Measurements from ENCODE around the gene SMAD5.
A peak's percentile ranks its signal among the peaks of the same experiment; 100 is the strongest.

Gene SMAD5

DNA sequence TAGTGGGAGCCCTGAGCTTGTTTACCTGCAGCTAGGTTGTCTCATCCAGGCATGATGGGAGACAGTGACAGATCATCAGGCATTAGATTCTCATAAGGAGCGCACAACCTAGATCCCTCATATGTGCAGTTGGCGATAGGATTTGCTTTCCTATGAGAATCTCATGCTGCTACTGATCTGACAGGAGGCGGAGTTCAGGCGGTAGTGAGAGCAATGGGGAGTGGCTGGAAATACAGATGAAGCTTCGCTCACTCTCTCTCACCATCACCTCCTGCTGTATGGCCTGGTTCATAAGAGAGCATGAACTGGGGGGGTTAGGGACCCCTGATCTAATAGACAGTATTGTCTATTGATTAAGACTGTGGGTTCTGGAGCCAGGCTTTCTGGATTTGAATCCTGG, 24.9 kb downstream of the SMAD5 start:
- no peak for DNase-seq

DNA sequence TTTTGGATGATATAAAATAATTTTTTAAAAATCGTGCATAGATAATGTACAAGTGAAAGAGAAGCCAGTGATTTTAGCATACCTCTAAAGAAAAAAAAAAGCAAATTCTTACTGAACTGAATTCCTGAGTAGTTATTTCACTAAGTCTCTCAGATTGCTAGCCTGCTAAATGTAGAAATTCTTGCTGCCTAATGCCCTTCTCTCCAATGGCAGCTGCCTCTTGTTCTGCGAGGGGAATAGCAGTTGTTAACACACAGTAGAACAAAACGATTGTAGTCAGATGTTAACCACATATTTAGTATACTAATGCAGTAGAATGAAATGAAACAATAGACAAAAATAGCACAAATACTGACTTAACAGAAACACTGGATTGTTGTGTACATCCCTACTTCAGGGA, 26.8 kb downstream of the SMAD5 start:
- no peak for DNase-seq

DNA sequence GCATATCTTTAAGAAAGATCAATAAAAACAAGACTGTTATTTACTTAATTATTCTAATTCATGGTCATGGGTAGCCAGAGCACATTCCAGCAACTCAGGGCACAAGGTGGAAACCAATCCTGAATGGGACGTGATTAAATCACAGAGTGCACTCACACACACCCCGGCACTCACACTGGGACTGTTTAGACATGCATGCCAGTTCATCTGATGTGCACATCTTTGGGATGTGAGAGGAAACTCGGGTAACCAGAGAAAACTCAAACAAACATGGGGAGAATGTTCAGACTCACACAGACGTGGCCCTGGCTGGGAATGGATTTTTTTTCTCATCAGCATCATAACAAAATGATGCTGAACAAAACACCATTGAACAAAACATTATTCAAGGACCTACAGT, 29.4 kb downstream of the SMAD5 start:
- no peak for DNase-seq

DNA sequence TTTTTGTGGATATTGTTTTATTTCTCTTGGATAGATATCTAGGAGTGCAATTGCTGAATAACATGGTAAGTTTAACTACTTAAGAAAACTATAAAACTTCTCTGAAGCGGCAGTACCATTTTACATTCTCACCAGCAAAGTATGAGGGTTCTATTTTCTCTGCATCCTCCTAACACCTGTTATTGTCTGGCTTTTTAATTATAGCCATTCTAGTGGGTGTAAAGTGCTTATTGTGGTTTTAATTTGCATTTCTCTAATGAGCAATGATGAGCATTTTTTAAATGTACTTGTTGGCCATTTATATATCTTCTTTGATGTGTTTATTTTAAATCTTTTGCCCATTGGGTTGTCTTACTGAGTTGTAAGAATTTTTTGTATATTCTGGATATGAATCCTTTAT, 31.6 kb downstream of the SMAD5 start:
- DNase-seq = no peak

DNA sequence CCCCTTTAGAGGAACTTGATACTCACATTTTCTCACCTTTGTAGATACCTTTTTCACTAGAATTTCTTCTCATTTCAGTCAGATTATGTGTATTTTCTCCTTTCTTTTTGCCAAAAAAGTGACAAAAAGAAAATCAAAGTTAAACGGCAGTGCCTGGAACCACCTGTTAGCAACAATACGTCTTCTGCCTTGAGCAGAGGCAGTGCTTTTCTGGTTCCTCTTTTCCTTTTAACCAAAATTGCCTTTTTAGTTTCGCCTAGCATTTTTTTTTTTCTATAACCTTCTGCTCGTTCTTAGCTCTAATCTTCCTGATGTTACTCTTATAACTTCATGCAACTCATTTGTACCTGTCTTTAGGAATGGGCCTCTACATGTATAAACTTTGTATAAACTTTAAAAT, 34.3 kb downstream of the SMAD5 start:
- no peak for DNase-seq

DNA sequence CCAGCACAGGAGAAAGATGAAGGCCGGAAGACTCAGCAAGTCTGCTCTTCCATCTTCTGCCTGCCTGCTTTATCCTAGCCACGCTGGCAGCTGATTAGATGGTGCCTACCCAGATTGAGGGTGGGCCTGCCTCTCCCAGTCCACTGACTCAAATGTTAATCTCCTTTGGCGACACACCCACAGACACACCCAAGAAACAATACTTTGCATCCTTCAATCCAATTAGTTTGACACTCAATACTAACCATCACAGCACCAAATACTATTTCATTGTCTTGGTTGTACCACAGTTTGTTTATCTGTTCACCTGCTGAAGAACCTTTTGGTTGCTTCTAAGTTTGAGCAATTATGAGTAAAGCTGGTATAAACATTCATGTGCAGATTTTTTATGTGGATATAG, 36.6 kb downstream of the SMAD5 start:
- DNase-seq = no peak

DNA sequence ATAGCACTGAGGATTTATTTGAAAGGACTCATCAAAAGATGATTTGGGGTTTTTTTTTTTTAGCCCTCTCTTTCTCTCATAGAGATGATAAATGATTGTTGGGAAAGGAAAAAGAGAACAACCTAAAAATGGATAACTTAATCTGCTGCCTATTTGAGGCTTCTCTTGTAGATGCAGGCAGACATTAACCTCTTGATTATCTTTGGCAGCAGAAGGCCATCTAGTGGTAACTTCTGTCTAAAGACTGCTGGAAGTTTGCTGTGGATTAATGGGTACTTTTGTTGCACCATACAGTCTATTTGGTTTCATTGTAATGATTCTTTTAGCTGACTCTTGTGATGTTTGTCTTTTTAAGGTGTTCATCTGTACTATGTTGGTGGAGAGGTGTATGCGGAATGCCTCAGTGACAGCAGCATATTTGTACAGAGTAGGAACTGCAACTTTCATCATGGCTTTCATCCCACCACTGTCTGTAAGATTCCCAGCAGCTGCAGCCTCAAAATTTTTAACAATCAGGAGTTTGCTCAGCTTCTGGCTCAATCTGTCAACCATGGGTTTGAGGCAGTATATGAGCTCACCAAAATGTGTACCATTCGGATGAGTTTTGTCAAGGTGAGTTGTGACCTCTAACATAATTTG, 41.5 kb downstream of the SMAD5 start:
- peak; percentile 18 for DNase-seq

DNA sequence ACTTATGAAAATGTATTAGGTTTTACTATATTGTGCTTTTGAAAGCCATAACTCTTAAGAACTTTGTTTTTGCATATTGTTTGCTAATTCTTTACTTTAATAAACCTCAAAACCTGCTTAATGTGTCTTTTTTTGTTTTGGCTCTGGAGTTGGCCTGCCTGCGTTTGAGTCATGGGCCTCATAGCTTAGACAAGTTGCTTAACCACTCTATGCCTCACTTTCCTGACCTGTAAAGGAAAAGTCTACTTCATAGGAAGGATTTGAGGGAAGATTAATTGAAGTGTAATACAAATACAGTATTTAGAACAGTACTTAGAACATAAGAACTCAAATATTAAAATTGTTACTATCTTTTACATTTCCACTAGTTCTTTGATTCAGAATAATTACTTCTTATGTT, 50.0 kb downstream of the SMAD5 start:
- no peak for DNase-seq

DNA sequence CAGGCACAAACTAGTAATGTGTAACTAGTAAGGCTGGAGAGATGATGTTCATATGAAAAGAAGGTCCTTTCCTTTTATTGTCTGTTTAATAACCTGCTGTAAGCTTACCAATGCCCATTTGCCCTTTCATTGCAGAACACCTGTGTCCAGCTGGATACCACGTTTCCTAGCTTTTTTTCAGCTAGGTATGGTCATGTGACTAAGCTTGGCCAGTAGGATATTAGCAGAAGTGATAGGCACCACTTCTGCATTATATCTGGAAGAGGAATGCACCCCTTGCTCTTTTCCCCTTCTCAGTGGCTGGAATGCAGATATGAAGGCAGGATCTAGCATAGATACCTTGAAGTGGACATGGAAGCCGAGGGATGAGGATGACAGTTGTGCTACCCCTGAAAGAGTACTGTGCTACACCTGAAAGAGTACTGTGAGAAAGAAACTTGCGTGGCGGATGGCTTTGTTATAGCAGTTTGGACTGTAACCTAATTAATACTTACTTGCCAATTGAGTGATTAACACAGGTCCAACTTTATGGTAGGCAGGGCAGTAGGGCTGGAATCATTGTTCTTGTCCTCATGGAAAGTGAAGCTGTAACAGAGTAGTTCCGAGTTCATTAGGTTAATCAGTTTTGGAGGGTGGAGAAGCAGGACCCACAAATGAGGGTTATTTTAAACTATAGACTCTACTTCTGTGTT, 53.5 kb downstream of the SMAD5 start:
- no peak for DNase-seq

DNA sequence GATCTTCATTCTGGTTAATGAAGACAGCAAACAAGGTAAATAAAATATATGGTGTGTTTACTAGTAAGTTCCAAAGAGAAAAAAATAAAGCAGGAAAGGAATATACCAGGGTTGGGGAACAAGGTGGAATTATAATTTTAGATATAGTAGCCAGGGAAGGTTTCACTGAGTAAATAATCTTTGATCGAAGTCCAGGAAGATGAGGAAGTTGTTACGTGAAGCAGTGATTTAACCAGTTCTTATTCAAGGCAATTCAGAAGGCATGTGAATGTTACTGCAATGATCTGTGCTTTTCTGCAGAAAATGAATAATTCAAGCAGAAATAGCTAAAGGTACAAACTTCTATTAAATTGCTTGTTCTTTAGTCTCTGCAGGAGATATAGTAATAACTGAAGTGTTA, 54.2 kb downstream of the SMAD5 start:
- no peak for DNase-seq

DNA sequence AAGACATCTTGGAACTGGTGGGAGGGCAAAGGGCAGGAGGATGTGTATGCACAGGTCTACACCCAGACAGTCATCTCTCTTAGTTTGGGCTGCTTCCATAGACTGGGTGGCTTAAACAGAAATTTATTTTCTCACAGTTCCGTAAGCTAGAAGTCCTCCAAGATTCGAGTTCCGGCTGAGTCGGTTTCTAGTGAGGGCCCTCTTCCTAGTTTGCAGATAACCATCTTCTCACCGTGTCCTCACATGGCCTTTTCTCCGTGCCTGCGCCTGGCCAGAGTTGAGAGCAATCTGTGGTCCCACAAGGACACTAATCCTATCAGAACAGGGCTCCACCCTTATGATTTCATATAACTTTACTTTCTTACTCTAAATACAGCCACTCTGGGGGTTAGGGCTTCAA, 56.2 kb downstream of the SMAD5 start:
- DNase-seq = no peak

DNA sequence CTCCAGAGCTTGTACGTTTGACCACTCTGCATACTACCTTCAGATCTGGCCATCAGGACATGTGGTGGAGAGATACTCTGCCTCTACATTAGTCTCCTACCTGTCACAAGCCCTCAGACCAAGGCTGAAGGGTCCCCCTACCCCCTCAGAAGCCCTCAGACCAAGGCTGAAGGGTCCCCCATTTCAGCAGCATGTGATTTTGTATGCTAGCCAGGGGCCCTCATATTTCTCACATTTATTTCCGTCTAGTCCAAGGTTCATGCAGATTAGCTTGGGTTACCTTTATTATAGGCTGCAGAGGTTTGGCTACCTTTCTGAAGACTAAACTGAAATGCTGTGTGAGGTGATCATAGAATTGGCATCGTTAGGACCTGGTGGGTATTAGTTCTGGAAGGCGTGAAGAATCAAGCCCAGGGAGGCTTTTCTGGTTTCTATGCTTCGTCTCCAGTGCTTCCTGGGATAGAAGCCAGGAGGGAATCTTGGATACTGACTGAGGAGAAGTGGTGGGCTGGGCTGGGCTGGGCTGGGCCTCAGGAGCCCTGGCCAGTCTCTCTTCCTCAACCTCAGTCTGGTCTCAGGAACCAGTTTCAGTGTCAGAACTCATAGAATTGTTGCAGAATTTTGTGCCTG, 57.6 kb downstream of the SMAD5 start:
- DNase-seq = no peak

DNA sequence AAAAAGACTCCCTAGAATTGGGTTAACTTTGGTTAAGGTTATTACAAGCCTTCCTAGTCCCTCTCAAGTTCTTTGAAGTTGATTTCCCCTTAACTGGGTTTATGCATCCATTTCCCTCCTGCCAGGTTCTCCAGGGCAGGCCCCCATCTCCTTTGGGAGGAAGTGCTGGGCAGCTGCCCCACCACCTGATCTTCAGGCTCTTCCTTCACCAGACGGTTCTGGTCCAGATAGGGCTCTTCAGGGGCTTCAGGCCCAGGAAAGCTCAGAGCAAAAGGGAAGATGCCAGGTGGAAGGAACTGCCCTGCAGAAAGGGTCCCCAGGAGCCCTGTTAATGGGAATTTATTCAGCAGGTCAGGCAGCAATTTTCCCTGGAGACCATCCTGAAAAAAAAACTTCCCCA, 58.3 kb downstream of the SMAD5 start:
- no peak for DNase-seq

DNA sequence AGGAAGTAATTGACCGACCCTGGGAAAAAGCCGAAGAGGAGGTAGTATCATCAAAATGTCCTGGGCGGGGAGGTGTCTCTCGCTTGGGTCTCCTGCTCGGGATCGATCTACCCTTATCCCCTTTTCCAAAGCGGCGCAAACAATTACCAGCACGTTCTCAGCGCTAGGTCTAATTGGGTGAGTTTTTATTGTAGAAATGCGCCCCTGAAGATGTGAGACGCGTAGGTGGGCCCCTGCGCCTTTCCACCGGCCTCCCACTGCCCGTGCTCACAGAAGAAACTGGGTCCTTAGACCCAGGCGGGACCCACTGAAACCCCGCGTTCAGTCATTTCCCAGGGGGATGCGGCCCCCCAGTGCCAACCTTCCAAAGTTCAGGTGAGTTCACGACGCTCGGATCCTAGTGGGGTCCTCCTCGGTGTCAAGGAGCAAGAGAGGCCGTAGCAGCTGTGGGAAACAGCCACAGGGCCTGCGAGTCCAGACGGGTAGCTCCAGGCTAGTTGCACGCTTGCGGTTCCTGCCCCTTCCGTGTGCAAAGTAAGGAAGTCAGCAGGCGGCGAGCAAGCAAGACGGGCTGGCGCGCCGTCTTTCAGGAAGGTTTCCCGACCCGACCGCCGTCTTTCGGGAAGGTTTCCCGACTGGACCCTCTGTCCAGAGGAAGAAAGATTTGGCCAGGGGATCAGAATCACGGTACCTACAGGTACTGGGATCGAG, 58.8 kb downstream of the SMAD5 start:
- no peak for DNase-seq

DNA sequence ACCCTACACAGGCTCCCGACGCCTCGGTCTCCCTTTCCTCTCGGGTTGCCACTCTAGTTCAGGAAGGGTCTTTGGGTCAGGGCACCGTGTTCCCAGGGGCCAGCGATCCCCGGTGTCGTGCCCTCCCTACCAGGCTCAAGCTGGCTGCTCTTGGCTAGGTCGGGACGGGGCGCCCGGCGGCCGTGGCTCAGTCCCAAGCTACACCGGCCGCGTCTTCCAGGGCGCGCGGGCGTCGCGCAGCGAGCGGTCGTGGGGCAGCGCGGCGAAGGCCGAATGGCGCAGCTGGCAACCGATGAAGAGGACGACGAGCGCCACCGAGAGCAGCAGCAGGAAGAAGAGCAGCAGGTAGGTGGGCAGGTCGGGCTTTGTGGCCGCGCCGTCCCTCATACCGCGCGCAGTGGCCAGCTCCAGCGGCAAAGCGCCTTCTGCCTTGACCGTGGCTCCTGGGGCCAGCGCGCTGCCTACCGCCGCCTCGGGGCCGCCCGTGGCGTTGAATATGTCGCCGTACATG, 59.4 kb downstream of the SMAD5 start:
- peak; percentile 14 for DNase-seq

DNA sequence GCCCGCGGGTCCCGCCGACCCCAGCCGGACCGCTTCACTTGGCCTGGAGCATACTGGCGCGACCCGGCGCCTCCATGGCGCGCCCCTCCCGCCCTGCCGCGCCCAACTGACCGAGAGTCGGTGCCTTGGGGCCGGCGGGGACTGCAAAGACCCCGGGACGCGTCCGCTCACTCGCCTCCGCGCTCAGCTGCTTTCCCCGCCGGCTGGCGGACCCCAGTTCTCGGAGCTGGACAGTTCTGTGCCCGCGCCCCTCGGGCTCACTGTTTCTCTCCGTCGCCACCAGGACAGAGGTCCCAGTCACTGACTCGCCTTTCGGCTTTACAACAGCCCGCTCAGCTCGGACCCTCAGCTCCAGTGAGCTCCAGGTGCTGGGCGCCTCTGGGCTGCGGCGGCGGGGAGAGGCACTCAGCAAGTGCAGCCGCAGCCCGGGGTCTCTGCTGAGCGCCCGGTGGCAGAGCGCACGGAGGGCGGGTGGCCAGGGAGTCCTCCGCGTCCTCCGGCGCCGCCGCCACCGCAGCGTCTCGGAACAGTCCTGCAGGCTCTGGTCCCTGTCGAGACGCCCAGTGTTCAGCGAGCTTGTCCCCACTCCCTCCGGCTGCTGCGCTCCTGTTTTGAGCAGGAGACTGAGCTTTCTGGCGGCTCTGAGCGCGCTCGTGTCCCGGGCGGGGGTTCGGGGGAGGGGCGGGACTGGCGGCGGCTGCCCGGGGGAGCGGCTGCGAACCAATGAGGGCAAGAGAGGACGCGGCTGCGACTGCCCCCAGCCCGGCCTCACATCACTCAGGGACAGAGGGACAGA, 60.1 kb downstream of the SMAD5 start, which contains the start of gene SMIM32:
SMIM32 (minus strand) TSS at position 637 of the 796 bp plus-strand sequence. CDS start 638 bp downstream, outside the sequence.
- DNase-seq = peak; percentile 42

DNA sequence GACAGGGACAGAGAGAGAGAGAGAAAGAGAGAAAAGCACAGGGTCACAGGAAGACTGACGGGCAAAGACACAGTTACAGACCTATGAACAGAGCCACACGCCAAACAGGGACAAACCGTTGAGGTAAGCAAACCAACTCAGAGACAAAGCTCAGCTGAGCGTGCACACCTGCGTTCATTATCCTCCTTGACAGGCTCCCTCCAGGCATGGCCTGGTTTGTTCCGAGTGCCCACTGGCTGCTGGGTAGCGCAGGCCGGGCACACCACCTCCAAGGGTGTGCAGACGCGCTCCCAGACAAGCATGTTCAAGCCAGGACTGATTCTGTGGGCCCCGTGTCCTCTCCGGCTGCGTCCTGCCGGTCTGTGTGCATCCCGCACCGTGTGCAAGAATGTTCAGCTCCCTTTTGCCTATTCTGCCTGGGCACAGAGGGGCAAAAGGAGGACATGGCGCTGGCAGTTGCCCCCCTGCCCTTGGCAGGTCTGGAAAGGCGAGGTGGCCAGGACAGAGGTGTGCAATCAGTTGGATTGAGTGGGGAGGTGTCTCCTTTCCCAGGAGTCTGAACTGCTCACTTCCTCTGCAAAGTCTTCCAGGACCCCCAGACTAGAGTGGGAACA, 60.8 kb downstream of the SMAD5 start:
- DNase-seq = no peak

DNA sequence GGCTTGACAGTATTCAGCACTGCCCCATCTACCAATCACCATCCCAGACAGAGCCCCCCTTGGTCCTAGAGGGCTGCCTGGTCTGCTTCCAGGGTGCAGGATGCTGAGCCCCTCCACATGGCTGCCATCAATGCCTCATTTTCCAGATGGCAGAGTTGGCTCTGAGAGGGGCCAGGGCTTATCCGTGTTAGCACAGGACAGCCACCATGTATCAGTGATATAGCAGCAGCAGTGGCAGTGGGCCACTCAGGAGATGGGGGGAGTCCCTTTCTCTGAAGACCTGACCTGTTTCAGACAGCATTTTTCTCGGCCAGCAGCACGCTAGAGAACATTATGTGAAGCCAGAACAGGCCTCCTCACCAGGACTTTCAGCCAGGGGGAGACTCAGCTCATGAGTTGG, 61.9 kb downstream of the SMAD5 start:
- DNase-seq = no peak

DNA sequence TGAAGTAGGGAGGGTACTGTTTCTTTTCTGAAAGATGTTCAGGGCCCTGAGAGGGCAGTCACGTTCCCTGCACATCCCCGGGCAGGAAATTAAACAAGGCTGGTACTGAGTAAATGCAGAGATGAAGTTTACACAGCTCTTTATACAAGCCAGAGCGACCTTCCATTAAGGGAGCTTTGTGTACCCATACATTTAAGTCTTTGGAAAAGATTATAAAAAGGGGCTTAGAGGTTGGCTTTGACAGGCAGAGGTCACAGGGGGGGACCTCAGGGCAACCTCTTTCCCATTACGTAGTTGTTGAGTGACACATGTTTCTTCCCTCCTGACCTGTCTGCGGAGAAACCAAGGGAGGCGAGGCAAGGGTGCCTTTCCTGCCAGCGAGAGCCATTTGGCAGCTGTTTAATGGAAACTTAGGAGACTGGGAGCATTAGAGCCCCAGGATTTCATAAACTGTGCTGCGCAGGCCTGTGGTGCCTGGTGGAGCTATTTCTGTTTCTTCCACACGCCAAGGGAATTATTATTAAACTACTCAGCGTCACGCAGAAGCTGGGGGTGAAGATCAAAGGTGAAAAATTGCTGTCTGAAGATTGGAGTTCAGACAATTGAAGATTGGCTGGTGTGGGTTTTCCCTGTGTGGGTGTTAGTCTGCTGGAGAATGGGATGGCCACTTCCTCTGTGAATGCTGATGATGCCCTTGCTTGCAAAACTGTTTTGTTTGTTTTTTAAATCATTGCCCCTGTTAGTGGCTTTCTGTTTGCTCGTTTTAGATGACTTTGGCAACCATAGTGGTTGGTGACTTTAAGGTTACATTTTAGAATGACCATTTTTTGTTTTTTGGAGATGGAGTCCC, 63.6 kb downstream of the SMAD5 start:
- peak; percentile 42 for DNase-seq

DNA sequence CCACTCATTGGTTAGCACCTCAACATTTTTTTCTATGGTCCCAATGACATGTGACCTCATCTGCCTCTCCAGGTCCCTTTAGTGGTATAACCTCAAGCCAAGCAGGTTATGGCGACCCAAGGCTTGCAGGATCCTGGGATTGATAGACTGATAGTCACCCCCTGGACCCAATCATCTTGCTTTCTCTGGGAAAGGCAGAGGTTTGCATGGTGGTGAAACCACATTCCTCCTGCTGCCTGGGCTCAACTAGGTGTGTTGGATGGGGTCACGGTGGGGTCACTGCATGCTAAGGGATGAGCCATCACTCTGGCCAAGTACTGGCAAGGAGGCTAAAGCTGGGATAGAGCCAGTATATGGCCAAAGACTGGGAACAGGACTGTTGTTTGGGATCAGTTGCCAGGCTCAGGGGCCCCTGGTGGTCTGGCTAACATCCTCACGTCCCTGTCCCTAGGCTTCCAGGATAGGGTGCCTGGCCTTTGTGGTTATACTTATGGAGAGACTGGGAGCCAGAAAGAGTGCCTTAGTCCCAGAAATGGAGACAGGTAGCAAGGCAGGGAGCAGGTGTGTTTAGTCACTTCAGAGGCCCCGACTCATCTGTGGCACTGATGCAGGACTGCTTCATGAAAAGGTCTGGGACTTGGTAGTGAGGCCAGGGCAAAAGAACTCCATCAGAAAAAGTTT, 65.0 kb downstream of the SMAD5 start:
- DNase-seq = no peak

DNA sequence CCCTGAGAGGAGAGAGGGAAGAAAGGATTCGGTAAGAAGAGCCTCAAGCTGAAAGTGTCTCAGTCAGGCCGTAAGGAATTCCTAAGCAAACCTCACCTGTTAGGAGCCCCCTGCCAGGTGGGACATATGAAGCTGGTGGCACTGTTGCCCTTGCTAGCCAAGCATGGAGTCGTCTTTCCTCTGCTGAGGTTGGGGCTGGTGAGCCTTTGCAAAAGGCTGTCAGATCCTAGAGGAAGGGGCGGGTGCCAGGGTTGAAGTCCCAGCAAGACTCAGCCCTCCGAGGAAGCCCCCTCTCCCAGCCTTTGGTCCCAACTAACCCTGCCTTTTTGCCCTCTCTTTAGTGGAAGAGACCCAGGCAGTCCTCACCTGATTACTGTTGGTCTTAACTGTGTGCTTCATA, 65.8 kb downstream of the SMAD5 start:
- no peak for DNase-seq
